AG08396 (cell line): ENCODE measurements around the gene ADAM21.
"Not testable (repeated sequence)": the region's sequence is repeated elsewhere in the genome, so short reads cannot be mapped to it uniquely, and the experiment has no call there.

Experiments
- DNase-seq: peaks from one replicate; pipeline ENCODE4 v3.0.0; 2012; ENCODE audit warnings: low spot score, mixed read lengths

The ADAM21 gene

GRCh38 chr14:70451874-70452273 lies at the start of gene ADAM21:
Gene ADAM21 (plus strand): TSS chr14:70452174. CDS start chr14:70457500, 5,326 bp downstream.
- DNase-seq = no peak

GRCh38 chr14:70403335-70403734 lies 48.6 kb upstream of the ADAM21 start:
- DNase-seq = not testable (repeated sequence)

- not testable (repeated sequence) for DNase-seq
Measured at GRCh38 chr14:70406216-70406615, 45.8 kb upstream of the ADAM21 start.

GRCh38 chr14:70407621-70408020 lies 44.4 kb upstream of the ADAM21 start:
- no peak for DNase-seq

- no peak for DNase-seq
Measured at GRCh38 chr14:70415788-70416187, 36.2 kb upstream of the ADAM21 start.

GRCh38 chr14:70416338-70416724 lies 35.6 kb upstream of the ADAM21 start:
- DNase-seq = peak; percentile 15

- peak; percentile 85 for DNase-seq
Measured at GRCh38 chr14:70416725-70417349, 35.1 kb upstream of the ADAM21 start, which contains the start of gene SYNJ2BP. Gene SYNJ2BP (minus strand): TSS chr14:70417090. CDS start chr14:70416963, 127 bp downstream.

- DNase-seq = not testable (repeated sequence)
Measured at GRCh38 chr14:70419270-70419931, 32.6 kb upstream of the ADAM21 start.

GRCh38 chr14:70422538-70422937 lies 29.4 kb upstream of the ADAM21 start:
- DNase-seq = no peak

- DNase-seq = no peak
Measured at GRCh38 chr14:70425354-70425753, 26.6 kb upstream of the ADAM21 start.

GRCh38 chr14:70426555-70426954 lies 25.4 kb upstream of the ADAM21 start:
- DNase-seq = not testable (repeated sequence)

- DNase-seq = no peak
Measured at GRCh38 chr14:70436867-70437266, 15.1 kb upstream of the ADAM21 start.

GRCh38 chr14:70441641-70442040 lies 10.3 kb upstream of the ADAM21 start:
- no peak for DNase-seq

GRCh38 chr14:70442750-70443149 lies 9.2 kb upstream of the ADAM21 start:
- DNase-seq = no peak

GRCh38 chr14:70448633-70449340 lies 3.2 kb upstream of the ADAM21 start:
- DNase-seq = peak; percentile 14

GRCh38 chr14:70454731-70455130 lies 2.8 kb downstream of the ADAM21 start:
- DNase-seq = no peak

GRCh38 chr14:70468731-70469130 lies 16.8 kb downstream of the ADAM21 start:
- no peak for DNase-seq

GRCh38 chr14:70470863-70471563 lies 19.0 kb downstream of the ADAM21 start:
- DNase-seq = not testable (repeated sequence)

- DNase-seq = no peak
Measured at GRCh38 chr14:70472253-70473159, 20.5 kb downstream of the ADAM21 start.

GRCh38 chr14:70473825-70474224 lies 21.9 kb downstream of the ADAM21 start:
- DNase-seq = no peak

- not testable (repeated sequence) for DNase-seq
Measured at GRCh38 chr14:70475459-70475858, 23.5 kb downstream of the ADAM21 start.
